COLO668 (cell line): ENCODE data around the gene GALNT18.

Experiments used
- DNase-seq: peaks from one replicate; lab custom pipeline; 2025; ENCODE audit not compliant: unreplicated experiment; lab: John Stamatoyannopoulos, UW

GALNT18 gene

GRCh38 chr11:11621573-11622339 lies at the start of gene GALNT18:
Gene GALNT18, minus strand, starts transcription at chr11:11622005.
- peak; percentile 98 for DNase-seq

GRCh38 chr11:11670574-11670973 lies 48.8 kb upstream of the GALNT18 start:
- no peak for DNase-seq

GRCh38 chr11:11669233-11669846 lies 47.5 kb upstream of the GALNT18 start:
- DNase-seq, result no peak

GRCh38 chr11:11668781-11669180 lies 47.0 kb upstream of the GALNT18 start:
- DNase-seq, result no peak

GRCh38 chr11:11668274-11668673 lies 46.5 kb upstream of the GALNT18 start:
- no peak for DNase-seq

GRCh38 chr11:11667056-11667455 lies 45.3 kb upstream of the GALNT18 start:
- DNase-seq, result no peak

- DNase-seq, result no peak
These were observed 43.6 kb upstream of the GALNT18 start for GRCh38 chr11:11665407-11665806.

- no peak for DNase-seq
These were observed 42.1 kb upstream of the GALNT18 start for GRCh38 chr11:11663907-11664306.

- no peak for DNase-seq
These were observed 40.8 kb upstream of the GALNT18 start for GRCh38 chr11:11662578-11662977.

GRCh38 chr11:11661326-11662040 lies 39.7 kb upstream of the GALNT18 start:
- no peak for DNase-seq

GRCh38 chr11:11660363-11660740 lies 38.5 kb upstream of the GALNT18 start:
- DNase-seq, result no peak

- DNase-seq, result no peak
These were observed 38.0 kb upstream of the GALNT18 start for GRCh38 chr11:11659567-11660362.

- no peak for DNase-seq
These were observed 35.6 kb upstream of the GALNT18 start for GRCh38 chr11:11657218-11657955.

- no peak for DNase-seq
These were observed 19.8 kb upstream of the GALNT18 start for GRCh38 chr11:11641581-11641980.

GRCh38 chr11:11640996-11641395 lies 19.2 kb upstream of the GALNT18 start:
- DNase-seq, result no peak

GRCh38 chr11:11640152-11640551 lies 18.3 kb upstream of the GALNT18 start:
- no peak for DNase-seq

GRCh38 chr11:11636671-11637070 lies 14.9 kb upstream of the GALNT18 start:
- no peak for DNase-seq

GRCh38 chr11:11635443-11635842 lies 13.6 kb upstream of the GALNT18 start:
- DNase-seq, result no peak

- DNase-seq, result no peak
These were observed 7.6 kb upstream of the GALNT18 start for GRCh38 chr11:11629368-11629767.

- DNase-seq, result no peak
These were observed 6.8 kb upstream of the GALNT18 start for GRCh38 chr11:11628651-11629050.

- no peak for DNase-seq
These were observed 4.3 kb upstream of the GALNT18 start for GRCh38 chr11:11626128-11626527.
